Neural crest cell (in vitro differentiated cells): ENCODE results near the gene PLXNC1. TPM values are rescaled to one million over a fixed set of nuclear protein-coding genes. Genes with fewer than 3 reads are reported as not detected.
A peak's percentile ranks its signal among the peaks of the same experiment; 100 is the strongest.

Source experiments
- DNase-seq: peaks from one replicate; pipeline ENCODE4 v3.0.0; 2021; ENCODE audit warnings: low read depth, mixed read lengths, low spot score
- H3K27ac Mint-ChIP-seq: one replicate; pipeline ENCODE4 v1.8.0; 2021; ENCODE audit warnings: mild to moderate bottlenecking, mixed read lengths; ENCODE audit not compliant: unreplicated experiment
- H3K27me3 Mint-ChIP-seq: 2 replicates; pipeline ENCODE4 v1.8.0; 2021; ENCODE audit warnings: low read depth, mild to moderate bottlenecking, mixed read lengths
- H3K36me3 Mint-ChIP-seq: 2 replicates; pipeline ENCODE4 v1.8.0; 2021; ENCODE audit warnings: low read depth, mild to moderate bottlenecking, mixed read lengths
- H3K4me1 Mint-ChIP-seq: 2 replicates; pipeline ENCODE4 v1.8.0; 2021; ENCODE audit warnings: mixed read lengths
- H3K4me3 Mint-ChIP-seq: one replicate; pipeline ENCODE4 v1.8.0; 2021; ENCODE audit warnings: mild to moderate bottlenecking, mixed read lengths
- H3K9me3 Mint-ChIP-seq: 2 replicates; pipeline ENCODE4 v1.8.0; 2021; ENCODE audit warnings: mixed read lengths
- total RNA-seq: library from RNA; stranded (reverse); gene quantifications from 2 replicates; pipeline ENCODE4 v1.2.1, GENCODE V29; 2021
- TF ChIP-seq, protein P1 (sequence below): fragments of 200-600 bp; sonication (generic); conservative IDR thresholded peaks from 2 replicates; pipeline ENCODE4 v1.5.0; 2021; ENCODE audit warnings: antibody characterized with exemption, mild to moderate bottlenecking

The PLXNC1 gene
- total RNA-seq, 1 donor from 2014 or later, result 5.8 TPM

GRCh38 chr12:94202245-94203180, 54.1 kb downstream of the PLXNC1 start:
- no peaks in the 10 kb centered on the region for H3K27me3 Mint-ChIP-seq
- DNase-seq, result no peak
- TF ChIP-seq, protein P1, sequence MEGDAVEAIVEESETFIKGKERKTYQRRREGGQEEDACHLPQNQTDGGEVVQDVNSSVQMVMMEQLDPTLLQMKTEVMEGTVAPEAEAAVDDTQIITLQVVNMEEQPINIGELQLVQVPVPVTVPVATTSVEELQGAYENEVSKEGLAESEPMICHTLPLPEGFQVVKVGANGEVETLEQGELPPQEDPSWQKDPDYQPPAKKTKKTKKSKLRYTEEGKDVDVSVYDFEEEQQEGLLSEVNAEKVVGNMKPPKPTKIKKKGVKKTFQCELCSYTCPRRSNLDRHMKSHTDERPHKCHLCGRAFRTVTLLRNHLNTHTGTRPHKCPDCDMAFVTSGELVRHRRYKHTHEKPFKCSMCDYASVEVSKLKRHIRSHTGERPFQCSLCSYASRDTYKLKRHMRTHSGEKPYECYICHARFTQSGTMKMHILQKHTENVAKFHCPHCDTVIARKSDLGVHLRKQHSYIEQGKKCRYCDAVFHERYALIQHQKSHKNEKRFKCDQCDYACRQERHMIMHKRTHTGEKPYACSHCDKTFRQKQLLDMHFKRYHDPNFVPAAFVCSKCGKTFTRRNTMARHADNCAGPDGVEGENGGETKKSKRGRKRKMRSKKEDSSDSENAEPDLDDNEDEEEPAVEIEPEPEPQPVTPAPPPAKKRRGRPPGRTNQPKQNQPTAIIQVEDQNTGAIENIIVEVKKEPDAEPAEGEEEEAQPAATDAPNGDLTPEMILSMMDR, result no peak
- H3K36me3 Mint-ChIP-seq, result no peaks in the 10 kb centered on the region
- H3K27ac Mint-ChIP-seq, result peak overlapping the region; percentile 76
- H3K9me3 Mint-ChIP-seq, result no peaks in the 10 kb centered on the region
- H3K4me1 Mint-ChIP-seq, result peaks cover 9% of the 10 kb centered on the region
- H3K4me3 Mint-ChIP-seq, result no peak overlapping the region

DNA sequence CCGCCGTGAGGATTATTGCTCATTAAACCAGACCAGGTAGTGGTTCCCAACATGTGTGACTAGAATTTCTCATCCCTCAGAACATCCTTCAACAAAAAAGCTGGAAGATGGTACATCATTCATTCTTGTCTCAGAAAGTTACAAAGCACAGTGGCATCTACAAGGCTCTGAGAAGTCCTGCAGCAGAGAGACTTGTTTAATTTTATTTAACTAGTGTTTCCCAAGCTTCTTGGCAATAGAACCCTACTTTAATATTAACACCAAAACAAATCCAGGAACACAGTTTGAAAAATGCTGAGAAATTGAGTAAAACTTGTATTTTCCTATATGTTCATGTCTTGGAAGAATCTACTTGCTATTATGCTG, 54.8 kb downstream of the PLXNC1 start:
- Mint-ChIP-seq H3K27ac (no peak overlapping the region), H3K4me3 (no peak overlapping the region), H3K9me3 (no peaks in the 10 kb centered on the region), H3K4me1 (peaks cover 11% of the 10 kb centered on the region), H3K27me3 (no peaks in the 10 kb centered on the region), H3K36me3 (no peaks in the 10 kb centered on the region)
- TF ChIP-seq, protein P1, result no peak
- no peak for DNase-seq

DNA sequence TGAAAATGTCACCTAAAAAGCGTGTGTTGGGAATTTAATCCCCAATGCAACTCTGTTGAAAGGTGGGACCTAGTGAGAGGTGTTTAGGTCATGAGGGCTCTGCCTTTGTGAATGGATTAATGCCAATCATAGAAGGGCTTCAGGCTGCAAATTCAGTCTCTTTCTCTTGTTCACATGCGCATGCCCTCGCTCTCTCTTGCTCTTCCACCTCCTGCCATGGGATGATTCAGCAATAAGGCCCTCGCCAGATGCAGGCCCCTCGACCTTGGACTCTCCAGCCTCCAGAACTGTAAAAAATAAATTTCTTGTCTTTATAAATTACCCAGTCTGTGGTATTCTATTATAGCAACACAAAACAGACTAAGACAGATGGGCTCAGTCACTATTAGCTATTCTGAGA, 55.4 kb downstream of the PLXNC1 start:
- H3K27ac Mint-ChIP-seq, result no peak overlapping the region
- no peak overlapping the region for H3K4me3 Mint-ChIP-seq
- no peaks in the 10 kb centered on the region for H3K36me3 Mint-ChIP-seq
- no peaks in the 10 kb centered on the region for H3K27me3 Mint-ChIP-seq
- TF ChIP-seq, protein P1, result no peak
- no peak for DNase-seq
- H3K4me1 Mint-ChIP-seq, result peaks cover 12% of the 10 kb centered on the region
- H3K9me3 Mint-ChIP-seq, result no peaks in the 10 kb centered on the region

DNA sequence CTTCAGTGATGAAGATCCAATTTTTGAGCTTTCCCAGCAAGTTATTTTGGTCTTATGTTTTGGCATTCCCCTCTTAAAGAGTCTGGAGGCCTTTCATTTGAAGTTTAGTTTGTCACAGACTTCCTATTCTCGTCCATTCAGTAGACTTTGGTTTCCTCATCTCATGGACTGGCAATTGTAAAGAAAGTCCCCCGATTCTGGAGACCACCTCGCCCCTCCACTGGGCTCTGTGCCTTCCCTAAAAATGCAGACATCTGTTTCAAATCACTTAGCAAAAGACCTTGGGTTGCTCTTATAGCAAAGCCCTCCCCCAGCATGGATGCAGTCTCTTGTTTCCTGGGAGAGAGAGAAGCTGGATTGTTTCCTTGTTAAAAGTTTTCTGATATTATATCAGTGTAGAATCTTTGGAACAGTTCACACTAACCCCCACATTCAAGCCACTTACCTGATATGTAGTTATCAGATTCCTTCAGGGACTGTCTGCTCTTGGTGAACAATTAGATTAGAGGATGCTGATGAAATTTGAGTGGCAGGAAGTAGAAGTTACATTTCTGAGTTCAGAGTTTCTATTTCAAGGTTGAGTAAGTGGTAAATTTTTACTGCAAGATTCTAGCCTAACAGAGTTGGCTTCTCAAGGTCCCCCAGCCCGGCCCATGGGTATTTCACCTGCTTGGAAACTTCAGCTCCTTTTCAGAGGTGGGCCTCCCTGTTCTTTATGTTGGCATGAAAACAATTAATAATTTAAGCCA, 56.3 kb downstream of the PLXNC1 start:
- H3K4me3 Mint-ChIP-seq, result no peak overlapping the region
- H3K36me3 Mint-ChIP-seq, result no peaks in the 10 kb centered on the region
- H3K27me3 Mint-ChIP-seq, result no peaks in the 10 kb centered on the region
- TF ChIP-seq, protein P1, result no peak
- H3K4me1 Mint-ChIP-seq, result peaks cover 12% of the 10 kb centered on the region
- no peak for DNase-seq
- H3K9me3 Mint-ChIP-seq, result no peaks in the 10 kb centered on the region
- no peak overlapping the region for H3K27ac Mint-ChIP-seq

DNA sequence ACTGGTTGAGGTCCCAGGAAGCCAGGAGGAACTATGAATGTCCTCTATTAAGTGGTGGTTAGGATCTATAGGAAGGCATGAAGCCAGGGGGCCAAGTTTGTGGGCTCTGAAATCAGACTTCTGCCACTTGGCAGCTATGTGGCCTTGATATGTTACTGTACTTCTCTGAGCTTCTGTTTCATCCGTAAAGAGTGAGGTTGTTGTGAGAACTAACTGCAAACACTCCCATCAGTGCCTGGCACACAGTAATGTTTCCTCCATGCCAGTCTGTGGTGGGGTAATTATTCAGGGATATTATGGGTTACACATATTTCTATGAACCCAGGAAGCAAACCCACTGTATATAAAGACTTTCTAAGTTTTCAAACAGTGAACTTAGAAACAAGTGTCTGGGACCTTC, 57.4 kb downstream of the PLXNC1 start:
- no peaks in the 10 kb centered on the region for H3K27me3 Mint-ChIP-seq
- DNase-seq, result no peak
- H3K9me3 Mint-ChIP-seq, result no peaks in the 10 kb centered on the region
- TF ChIP-seq, protein P1, result no peak
- H3K36me3 Mint-ChIP-seq, result no peaks in the 10 kb centered on the region
- H3K27ac Mint-ChIP-seq, result no peak overlapping the region
- H3K4me3 Mint-ChIP-seq, result no peak overlapping the region
- peaks cover 12% of the 10 kb centered on the region for H3K4me1 Mint-ChIP-seq
